Activated CD8-positive, alpha-beta T cell treated with anti-CD3 and anti-CD28 coated beads for 36 hours (primary cell): ENCODE measurements around the gene FAM227A. TPM values are rescaled to one million over a fixed set of nuclear protein-coding genes. Genes with fewer than 3 reads are reported as not detected.
"Not testable (repeated sequence)": the region's sequence is repeated elsewhere in the genome, so short reads cannot be mapped to it uniquely, and the experiment has no call there.

Experiments
- ATAC-seq: fragments of 200-7000 bp; cut with Tn5 transposase; one replicate; pipeline ENCODE4 v1.10.0; 2021; ENCODE audit warnings: mild to moderate bottlenecking, moderate library complexity
- CTCF ChIA-PET: fragments of 350-600 bp; sonication (Branson Sonifier 250); formaldehyde crosslinking; loops from one replicate; lab custom pipeline; 2021; ENCODE audit warnings: antibody characterized with exemption; lab: Charles Lee
- POLR2A ChIA-PET: fragments of 350-600 bp; sonication (Branson Sonifier 250); formaldehyde crosslinking; loops from one replicate; lab custom pipeline; 2021; ENCODE audit warnings: antibody characterized with exemption; lab: Charles Lee
- DNase-seq: peaks from one replicate; pipeline ENCODE4 v3.0.0-alpha.2; 2020
- H3K27ac Mint-ChIP-seq: one replicate; pipeline ENCODE4 v1.8.0; 2021; ENCODE audit warnings: mild to moderate bottlenecking, mixed read lengths
- H3K27me3 Mint-ChIP-seq: one replicate; pipeline ENCODE4 v1.8.0; 2021; ENCODE audit warnings: mixed read lengths
- H3K36me3 Mint-ChIP-seq: one replicate; pipeline ENCODE4 v1.8.0; 2021; ENCODE audit warnings: low read depth, mixed read lengths
- H3K4me1 Mint-ChIP-seq: one replicate; pipeline ENCODE4 v1.8.0; 2021; ENCODE audit warnings: low read depth, mixed read lengths
- H3K4me3 Mint-ChIP-seq: one replicate; pipeline ENCODE4 v1.8.0; 2021; ENCODE audit warnings: mild to moderate bottlenecking, moderate library complexity, mixed read lengths
- H3K9me3 Mint-ChIP-seq: one replicate; pipeline ENCODE4 v1.8.0; 2021; ENCODE audit warnings: mixed read lengths
- intact Hi-C: fragments of 100-400 bp; cut with micrococcal nuclease; formaldehyde crosslinking; loops from one replicate; pipeline ENCODE4 v1.10.0; 2022
- total RNA-seq, 2 experiments: library from RNA; stranded (reverse); gene quantifications; one replicate each; pipeline ENCODE4 v1.2.3, GENCODE V29; 2021
- TF ChIP-seq, protein P1 (sequence below): fragments of 200-600 bp; IDR thresholded peaks from one replicate; pipeline ENCODE4 v1.8.0; 2022; ENCODE audit warnings: antibody characterized with exemption, mild to moderate bottlenecking

Gene FAM227A
- total RNA-seq, 2 experiments from 2014 or later, result 0.74 to 1.1 TPM

GRCh38 chr22:38599466-38599865, 56.7 kb downstream of the FAM227A start:
- intact Hi-C loops, result no loop called here
- Mint-ChIP-seq H3K27me3 (peaks cover 3% of the 10 kb centered on the region), H3K36me3 (no peaks in the 10 kb centered on the region), H3K27ac (no peak overlapping the region), H3K4me3 (no peak overlapping the region), H3K9me3 (no peaks in the 10 kb centered on the region), H3K4me1 (no peaks in the 10 kb centered on the region)
- ChIA-PET CTCF (no interaction called here), POLR2A (no interaction called here)
- TF ChIP-seq, protein P1, sequence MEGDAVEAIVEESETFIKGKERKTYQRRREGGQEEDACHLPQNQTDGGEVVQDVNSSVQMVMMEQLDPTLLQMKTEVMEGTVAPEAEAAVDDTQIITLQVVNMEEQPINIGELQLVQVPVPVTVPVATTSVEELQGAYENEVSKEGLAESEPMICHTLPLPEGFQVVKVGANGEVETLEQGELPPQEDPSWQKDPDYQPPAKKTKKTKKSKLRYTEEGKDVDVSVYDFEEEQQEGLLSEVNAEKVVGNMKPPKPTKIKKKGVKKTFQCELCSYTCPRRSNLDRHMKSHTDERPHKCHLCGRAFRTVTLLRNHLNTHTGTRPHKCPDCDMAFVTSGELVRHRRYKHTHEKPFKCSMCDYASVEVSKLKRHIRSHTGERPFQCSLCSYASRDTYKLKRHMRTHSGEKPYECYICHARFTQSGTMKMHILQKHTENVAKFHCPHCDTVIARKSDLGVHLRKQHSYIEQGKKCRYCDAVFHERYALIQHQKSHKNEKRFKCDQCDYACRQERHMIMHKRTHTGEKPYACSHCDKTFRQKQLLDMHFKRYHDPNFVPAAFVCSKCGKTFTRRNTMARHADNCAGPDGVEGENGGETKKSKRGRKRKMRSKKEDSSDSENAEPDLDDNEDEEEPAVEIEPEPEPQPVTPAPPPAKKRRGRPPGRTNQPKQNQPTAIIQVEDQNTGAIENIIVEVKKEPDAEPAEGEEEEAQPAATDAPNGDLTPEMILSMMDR, result no peak
- DNase-seq (no peak), ATAC-seq (no peak)

- H3K36me3 Mint-ChIP-seq, H3K27ac Mint-ChIP-seq, H3K27me3 Mint-ChIP-seq, DNase-seq, H3K9me3 Mint-ChIP-seq, ATAC-seq, intact Hi-C loops, H3K4me1 Mint-ChIP-seq, H3K4me3 Mint-ChIP-seq: not testable (repeated sequence)
- CTCF ChIA-PET, result interaction anchor here (1.3 kb wide), 1 partner anchor 11 kb away, joined by 4 read pairs; no protein-coding TSS in a partner anchor
- POLR2A ChIA-PET, result interaction anchor here (1.0 kb wide), 1 partner anchor 12 kb away, joined by 3 read pairs; no protein-coding TSS in a partner anchor
Observed at GRCh38 chr22:38582923-38583322, 73.3 kb downstream of the FAM227A start.

DNA sequence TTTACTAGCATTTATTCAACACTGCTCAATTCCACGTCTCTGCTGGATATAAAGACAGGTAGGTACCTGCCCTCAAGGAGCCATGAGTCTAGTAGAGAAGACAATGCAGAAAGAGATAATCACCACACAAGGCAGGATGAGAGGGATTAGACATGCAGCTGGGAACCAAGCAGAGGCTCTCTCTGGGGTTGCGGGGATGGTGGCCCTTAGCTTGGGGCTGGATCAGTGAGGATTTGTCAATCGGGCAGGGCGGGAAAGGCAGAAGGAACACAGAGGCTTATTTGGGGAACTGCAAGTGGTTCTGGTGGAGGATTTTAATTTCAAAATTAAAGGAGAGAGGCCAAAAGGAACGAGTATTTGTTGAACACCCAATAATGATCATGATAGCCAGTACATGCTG, 77.7 kb downstream of the FAM227A start:
- intact Hi-C loops, result no loop called here
- ChIA-PET CTCF (no interaction called here), POLR2A (no interaction called here)
- ATAC-seq (no peak), DNase-seq (no peak)
- Mint-ChIP-seq H3K27ac (no peak overlapping the region), H3K4me1 (no peaks in the 10 kb centered on the region), H3K36me3 (no peaks in the 10 kb centered on the region), H3K27me3 (peaks cover 2% of the 10 kb centered on the region), H3K9me3 (no peaks in the 10 kb centered on the region), H3K4me3 (no peak overlapping the region)
- TF ChIP-seq, protein P1, result no peak

DNA sequence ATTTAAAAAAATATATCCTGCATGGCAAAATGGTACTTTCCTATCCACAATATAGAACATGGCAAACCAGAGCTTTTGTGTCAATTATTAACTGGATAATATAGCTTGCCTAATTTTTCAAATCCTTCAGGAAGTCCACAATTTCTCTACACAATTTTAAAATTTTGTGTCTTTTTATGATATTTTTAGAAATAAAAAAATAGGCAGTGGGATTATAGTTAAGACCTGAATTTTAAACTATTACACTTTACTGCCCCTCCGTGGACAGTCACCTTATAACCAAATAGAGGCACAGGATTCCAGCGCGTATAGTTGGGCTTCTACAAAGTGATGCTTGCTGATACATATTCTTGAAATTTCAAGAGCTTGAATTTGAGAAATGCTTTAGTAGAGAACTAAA, 84.1 kb downstream of the FAM227A start:
- DNase-seq, result peak; percentile 61
- Mint-ChIP-seq H3K27ac (no peak overlapping the region), H3K36me3 (no peaks in the 10 kb centered on the region), H3K4me1 (peaks cover 13% of the 10 kb centered on the region), H3K4me3 (no peak overlapping the region), H3K9me3 (no peaks in the 10 kb centered on the region), H3K27me3 (no peaks in the 10 kb centered on the region)
- TF ChIP-seq, protein P1, result peak; percentile 84
- intact Hi-C loops, result loop anchor here (5.0 kb wide), 1 partner anchor 65 kb away; the partner anchor contains the start of gene DDX17
- ChIA-PET POLR2A (no interaction called here), CTCF (interaction anchor here (0.6 to 2.3 kb wide), 26 partner anchors 9 to 520 kb away, joined by 3 to 18 read pairs (median 4); partner anchors contain the start of gene KDELR3)
- no peak for ATAC-seq

DNA sequence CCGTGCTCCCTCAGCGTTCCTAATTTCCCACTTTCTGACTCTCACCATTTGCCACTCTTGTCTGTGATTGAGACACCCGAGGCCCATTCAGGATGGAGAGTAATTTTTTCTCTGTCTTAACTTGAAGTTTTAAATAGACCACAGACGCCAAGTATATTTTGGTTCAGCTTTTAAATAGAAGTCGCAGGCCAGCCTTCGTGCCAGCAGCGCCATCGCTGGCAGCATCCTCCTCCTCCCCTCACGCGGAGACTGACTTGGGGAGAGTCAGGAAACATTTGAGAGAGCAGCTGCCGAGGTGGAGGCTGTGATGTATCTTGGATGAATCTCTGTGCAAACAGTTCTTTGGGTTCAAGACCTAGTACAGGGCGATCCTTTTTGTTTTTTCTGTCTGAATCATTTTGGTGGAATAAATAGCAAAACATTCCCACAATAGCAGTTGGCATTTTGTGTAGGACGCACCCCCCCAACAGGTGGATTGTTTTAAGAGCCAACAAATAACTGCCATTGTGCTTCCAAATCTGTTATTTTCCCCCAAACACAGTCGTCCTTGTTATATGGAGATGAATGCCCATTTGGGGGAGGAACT, 85.3 kb downstream of the FAM227A start:
- Mint-ChIP-seq H3K4me3 (peak overlapping the region; percentile 89), H3K4me1 (peaks cover 13% of the 10 kb centered on the region), H3K36me3 (no peaks in the 10 kb centered on the region), H3K9me3 (no peaks in the 10 kb centered on the region), H3K27me3 (no peaks in the 10 kb centered on the region), H3K27ac (peak overlapping the region; percentile 92)
- TF ChIP-seq, protein P1, result no peak
- CTCF ChIA-PET, result interaction anchor here (1.1 to 2.3 kb wide), 15 partner anchors 12 to 518 kb away, joined by 3 to 18 read pairs (median 4); partner anchors contain the start of gene KDELR3
- peak; percentile 6 for ATAC-seq
- intact Hi-C loops, result loop anchor here (5.0 kb wide), 1 partner anchor 64 kb away; the partner anchor contains the start of gene DDX17
- DNase-seq, result peak; percentile 60
- POLR2A ChIA-PET, result interaction anchor here (1.1 to 2.5 kb wide), 7 partner anchors 11 to 186 kb away, joined by 3 to 8 read pairs (median 4); no protein-coding TSS in a partner anchor
